Measurements from ENCODE around the gene RND3.

GRCh38 chr2:150465703-150466569, 21.5 kb downstream of the RND3 start:
- TF ChIP-seq CTCF (IDR thresholded peaks at IDR 0.05; ENCODE audit: borderline replicate concordance, extremely low read depth, low read length, poor library complexity, severe bottlenecking) (no peak), EZH2 (IDR thresholded peaks at IDR 0.05; ENCODE audit: borderline replicate concordance, low read depth, low read length, severe bottlenecking) (no peak)

Measured in DND-41 (cell line).